Mucosa of descending colon (tissue), 3 donors: Measurements from ENCODE around the gene JMJD1C. TPM values are rescaled to one million over a fixed set of nuclear protein-coding genes. Genes with fewer than 3 reads are reported as not detected.

Source experiments
- ATAC-seq: fragments of 200-7000 bp; cut with Tn5 transposase; one replicate; pipeline ENCODE4 v1.9.1; 2020; ENCODE audit warnings: mild to moderate bottlenecking, moderate library complexity
- DNase-seq, 3 donors: peaks; one replicate each; pipeline ENCODE4 v3.0.0-alpha.2; 2020
- H3K36me3 ChIP-seq: fragments of 200-600 bp; one replicate; pipeline ENCODE4 v1.8.0; 2021; ENCODE audit warnings: low read depth, mild to moderate bottlenecking
- H3K4me1 ChIP-seq: fragments of 200-600 bp; one replicate; pipeline ENCODE4 v1.8.0; 2021; ENCODE audit warnings: low read depth, mild to moderate bottlenecking
- H3K4me3 ChIP-seq: fragments of 200-600 bp; one replicate; pipeline ENCODE4 v1.8.0; 2021; ENCODE audit warnings: mild to moderate bottlenecking
- H3K9me3 ChIP-seq: fragments of 200-600 bp; one replicate; pipeline ENCODE4 v1.8.0; 2021; ENCODE audit warnings: mild to moderate bottlenecking
- CTCF ChIP-seq: fragments of 200-600 bp; IDR thresholded peaks from one replicate; pipeline ENCODE4 v1.8.0; 2022; ENCODE audit warnings: antibody characterized with exemption, mild to moderate bottlenecking
- intact Hi-C, 2 donors: fragments of 100-400 bp; cut with DNase I in 1 of 2; cut with micrococcal nuclease in 1 of 2; formaldehyde crosslinking; loops; one replicate each; pipeline versions ENCODE4 v1.11.0 to v1.11.1; 2022; cut with DNase I, micrococcal nuclease
- total RNA-seq, 3 donors: library from RNA; stranded (reverse); fragmentation: NEBNext Ultra II Directional in 2 of 3; extraction: Animal tissue kit (Norgen Biotek cat#: 25700) in 2 of 3; gene quantifications; one replicate each; pipeline versions ENCODE4 v1.2.1 to v1.2.4, GENCODE V29; 2021 to 2023
- donor health status: DM: no; HTN: no; CAD: no; lungs with moderate emphysema.
- donor health status: DM: no; HTN: no; CAD: no.
- donor health status: DM: no; HTN: yes; CAD: no.

JMJD1C gene
- total RNA-seq, 3 donors from 2014 or later = 54.1 to 83.8 (median 82.1) TPM

- ATAC-seq (no peak), DNase-seq (no peak)
- no peaks in the 10 kb centered on the region for H3K9me3 ChIP-seq
- no peak overlapping the region for H3K4me3 ChIP-seq
- H3K4me1 ChIP-seq = no peaks in the 10 kb centered on the region
- H3K36me3 ChIP-seq = no peaks in the 10 kb centered on the region
- no peak for TF ChIP-seq CTCF
- intact Hi-C loops = no loop called here
These were observed 99.6 kb downstream of the JMJD1C start for GRCh38 chr10:63365976-63366765.

- Histone ChIP-seq H3K9me3 (no peaks in the 10 kb centered on the region), H3K36me3 (no peaks in the 10 kb centered on the region), H3K4me1 (no peaks in the 10 kb centered on the region), H3K4me3 (no peak overlapping the region)
- no peak for DNase-seq
- intact Hi-C loops = no loop called here
- no peak for TF ChIP-seq CTCF
- no peak for ATAC-seq
These were observed 100.9 kb downstream of the JMJD1C start for GRCh38 chr10:63364918-63365317.

- Histone ChIP-seq H3K9me3 (no peaks in the 10 kb centered on the region), H3K4me1 (no peaks in the 10 kb centered on the region), H3K4me3 (no peak overlapping the region), H3K36me3 (no peaks in the 10 kb centered on the region)
- intact Hi-C loops = no loop called here
- no peak for TF ChIP-seq CTCF
- no peak for DNase-seq
- ATAC-seq = no peak
These were observed 101.8 kb downstream of the JMJD1C start for GRCh38 chr10:63363951-63364350.

GRCh38 chr10:63355682-63356081 lies 110.1 kb downstream of the JMJD1C start:
- Histone ChIP-seq H3K4me3 (no peak overlapping the region), H3K9me3 (no peaks in the 10 kb centered on the region), H3K4me1 (no peaks in the 10 kb centered on the region), H3K36me3 (no peaks in the 10 kb centered on the region)
- no peak for TF ChIP-seq CTCF
- ATAC-seq (no peak), DNase-seq (no peak)
- intact Hi-C loops = no loop called here

- no peak for DNase-seq
- no peaks in the 10 kb centered on the region for H3K4me1 ChIP-seq
- intact Hi-C loops = no loop called here
- no peak for ATAC-seq
- H3K36me3 ChIP-seq = no peaks in the 10 kb centered on the region
- TF ChIP-seq CTCF = no peak
- H3K4me3 ChIP-seq = no peak overlapping the region
- no peaks in the 10 kb centered on the region for H3K9me3 ChIP-seq
These were observed 112.8 kb downstream of the JMJD1C start for GRCh38 chr10:63352976-63353375.
